Measurements from ENCODE around the gene TBC1D16.
"Not testable (repeated sequence)": the region's sequence is repeated elsewhere in the genome, so short reads cannot be mapped to it uniquely, and the experiment has no call there.

DNA sequence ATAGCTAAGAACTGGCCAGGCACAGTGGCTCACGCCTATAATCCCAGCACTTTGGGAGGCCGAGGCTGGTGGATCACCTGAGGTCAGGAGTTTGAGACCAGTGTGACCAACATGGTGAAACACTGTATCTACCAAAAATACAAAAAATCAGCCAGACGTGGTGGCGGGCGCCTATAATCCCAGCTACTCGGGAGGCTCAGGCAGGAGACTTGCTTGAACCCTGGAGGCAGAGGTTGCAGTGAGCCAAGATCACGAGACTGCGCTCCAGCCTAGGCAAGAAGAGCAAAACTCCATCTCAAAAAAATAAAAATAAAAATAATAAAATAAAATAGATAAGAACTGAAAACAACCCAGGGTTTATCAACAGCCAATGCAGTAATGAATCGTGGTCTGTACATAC, 74.1 kb downstream of the TBC1D16 start:
- not testable (repeated sequence) for TF ChIP-seq MYC (IDR thresholded peaks at IDR 0.05; ENCODE audit: low read depth, low read length); POLR2A (IDR thresholded peaks at IDR 0.05; ENCODE audit: extremely low read depth, insufficient read length)
- TF ChIP-seq, protein P1, sequence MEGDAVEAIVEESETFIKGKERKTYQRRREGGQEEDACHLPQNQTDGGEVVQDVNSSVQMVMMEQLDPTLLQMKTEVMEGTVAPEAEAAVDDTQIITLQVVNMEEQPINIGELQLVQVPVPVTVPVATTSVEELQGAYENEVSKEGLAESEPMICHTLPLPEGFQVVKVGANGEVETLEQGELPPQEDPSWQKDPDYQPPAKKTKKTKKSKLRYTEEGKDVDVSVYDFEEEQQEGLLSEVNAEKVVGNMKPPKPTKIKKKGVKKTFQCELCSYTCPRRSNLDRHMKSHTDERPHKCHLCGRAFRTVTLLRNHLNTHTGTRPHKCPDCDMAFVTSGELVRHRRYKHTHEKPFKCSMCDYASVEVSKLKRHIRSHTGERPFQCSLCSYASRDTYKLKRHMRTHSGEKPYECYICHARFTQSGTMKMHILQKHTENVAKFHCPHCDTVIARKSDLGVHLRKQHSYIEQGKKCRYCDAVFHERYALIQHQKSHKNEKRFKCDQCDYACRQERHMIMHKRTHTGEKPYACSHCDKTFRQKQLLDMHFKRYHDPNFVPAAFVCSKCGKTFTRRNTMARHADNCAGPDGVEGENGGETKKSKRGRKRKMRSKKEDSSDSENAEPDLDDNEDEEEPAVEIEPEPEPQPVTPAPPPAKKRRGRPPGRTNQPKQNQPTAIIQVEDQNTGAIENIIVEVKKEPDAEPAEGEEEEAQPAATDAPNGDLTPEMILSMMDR (IDR thresholded peaks at IDR 0.05; ENCODE audit: low read depth, low read length): not testable (repeated sequence)
